NCI-H2227 treated with DMSO at 0.1 percent for 48 hours (cell line): ENCODE data around the gene GPR39.
"Not testable (repeated sequence)": the region's sequence is repeated elsewhere in the genome, so short reads cannot be mapped to it uniquely, and the experiment has no call there.

ENCODE experiments used
- DNase-seq: peaks from one replicate; lab custom pipeline; 2025; lab: John Stamatoyannopoulos, UW

Gene GPR39

GRCh38 chr2:132496555-132496954, 80.0 kb downstream of the GPR39 start:
- DNase-seq: no peak

GRCh38 chr2:132497591-132497990, 81.0 kb downstream of the GPR39 start:
- no peak for DNase-seq

- DNase-seq: no peak
Measured at GRCh38 chr2:132503701-132504100, 87.1 kb downstream of the GPR39 start.

GRCh38 chr2:132515010-132515409, 98.4 kb downstream of the GPR39 start:
- no peak for DNase-seq

GRCh38 chr2:132517386-132517785, 100.8 kb downstream of the GPR39 start:
- DNase-seq: no peak

- DNase-seq: no peak
Measured at GRCh38 chr2:132518302-132518701, 101.7 kb downstream of the GPR39 start.

GRCh38 chr2:132519566-132519965, 103.0 kb downstream of the GPR39 start:
- DNase-seq: no peak

- DNase-seq: no peak
Measured at GRCh38 chr2:132521341-132521740, 104.7 kb downstream of the GPR39 start.

- no peak for DNase-seq
Measured at GRCh38 chr2:132522901-132523300, 106.3 kb downstream of the GPR39 start.

- DNase-seq: not testable (repeated sequence)
Measured at GRCh38 chr2:132537061-132537460, 120.5 kb downstream of the GPR39 start.

- no peak for DNase-seq
Measured at GRCh38 chr2:132538331-132538855, 121.8 kb downstream of the GPR39 start.

- DNase-seq: no peak
Measured at GRCh38 chr2:132540166-132540565, 123.6 kb downstream of the GPR39 start.

- DNase-seq: no peak
Measured at GRCh38 chr2:132542953-132543569, 126.5 kb downstream of the GPR39 start.

- DNase-seq: no peak
Measured at GRCh38 chr2:132544006-132544630, 127.5 kb downstream of the GPR39 start.

GRCh38 chr2:132547090-132547687, 130.6 kb downstream of the GPR39 start:
- peak; percentile 54 for DNase-seq

GRCh38 chr2:132549935-132550670, 133.5 kb downstream of the GPR39 start:
- no peak for DNase-seq

- no peak for DNase-seq
Measured at GRCh38 chr2:132550946-132551345, 134.3 kb downstream of the GPR39 start.

GRCh38 chr2:132557694-132558093, 141.1 kb downstream of the GPR39 start:
- no peak for DNase-seq

- no peak for DNase-seq
Measured at GRCh38 chr2:132559326-132559725, 142.7 kb downstream of the GPR39 start.

GRCh38 chr2:132559921-132560320, 143.3 kb downstream of the GPR39 start:
- DNase-seq: no peak

- no peak for DNase-seq
Measured at GRCh38 chr2:132560562-132560961, 144.0 kb downstream of the GPR39 start.

- DNase-seq: no peak
Measured at GRCh38 chr2:132562245-132562644, 145.6 kb downstream of the GPR39 start.

GRCh38 chr2:132564065-132564464, 147.5 kb downstream of the GPR39 start:
- no peak for DNase-seq
